Tongue (tissue), 2 donors: ENCODE data around the gene PTPRA. TPM values are rescaled to one million over a fixed set of nuclear protein-coding genes. Genes with fewer than 3 reads are reported as not detected.
A peak's percentile ranks its signal among the peaks of the same experiment; 100 is the strongest.
"Not testable (repeated sequence)": the region's sequence is repeated elsewhere in the genome, so short reads cannot be mapped to it uniquely, and the experiment has no call there.

Source experiments
- DNase-seq: peaks from one replicate; pipeline ENCODE4 v3.0.0-alpha.2; 2015
- total RNA-seq: library from RNA; depleted of rRNA; stranded (reverse); fragments of >200 nt; gene quantifications from one replicate; pipeline ENCODE4 v1.2.3, GENCODE V29; 2014

Gene PTPRA
- total RNA-seq, 1 donor from 2014 or later: 88.3 TPM

DNA sequence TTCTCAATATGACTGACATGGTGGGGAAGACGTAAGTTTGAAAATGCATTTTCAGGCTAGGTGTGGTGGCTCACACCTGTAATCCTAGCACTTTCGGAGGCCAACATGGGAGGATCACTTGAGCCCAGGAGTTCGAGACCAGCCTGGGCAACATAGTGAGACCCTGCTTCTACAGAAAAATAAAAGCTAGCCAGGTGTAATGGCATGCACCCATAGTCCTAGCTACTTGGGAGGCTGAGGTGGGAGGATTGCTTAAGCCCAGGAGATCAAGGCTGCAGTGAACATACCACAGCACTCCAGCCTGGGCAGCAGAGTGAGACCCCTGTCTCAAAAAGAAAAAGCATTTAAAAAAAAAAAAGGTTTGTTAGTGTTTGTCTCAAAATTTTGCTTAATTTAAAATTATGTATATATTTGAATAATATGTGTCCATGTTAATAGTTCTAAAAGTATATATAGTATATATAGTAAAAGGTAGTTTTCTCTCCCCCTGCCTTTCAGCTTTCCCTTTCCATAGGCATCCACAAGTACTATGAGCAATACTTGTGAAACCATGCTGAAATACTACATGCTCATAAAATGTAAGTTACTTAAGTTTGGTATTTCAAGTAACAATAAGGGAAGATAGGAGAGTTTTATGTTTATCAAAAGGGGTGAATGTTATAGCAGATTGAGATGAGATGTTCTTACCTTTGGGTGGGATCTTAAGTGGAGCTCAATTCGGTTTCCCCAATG lies 15.1 kb downstream of the PTPRA start:
- no peak for DNase-seq

DNA sequence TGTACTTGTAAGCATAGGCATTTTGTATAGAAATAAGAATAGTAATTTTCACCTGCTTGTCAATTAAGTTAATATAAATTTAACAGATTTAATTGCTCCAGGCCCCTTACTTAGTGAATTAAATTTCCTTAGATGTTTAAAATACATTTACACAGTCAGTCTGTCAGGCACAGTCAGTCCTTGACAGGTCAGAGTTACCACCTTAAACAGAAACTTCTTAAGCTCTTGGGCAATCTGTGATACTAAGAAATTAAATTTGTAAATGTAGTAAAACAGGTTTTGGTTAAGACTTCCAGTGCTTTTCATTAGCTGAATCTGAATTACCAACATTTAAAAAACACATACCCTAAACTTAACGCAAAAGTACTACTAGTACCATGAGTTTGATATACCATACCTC lies 15.9 kb downstream of the PTPRA start:
- DNase-seq: no peak

DNA sequence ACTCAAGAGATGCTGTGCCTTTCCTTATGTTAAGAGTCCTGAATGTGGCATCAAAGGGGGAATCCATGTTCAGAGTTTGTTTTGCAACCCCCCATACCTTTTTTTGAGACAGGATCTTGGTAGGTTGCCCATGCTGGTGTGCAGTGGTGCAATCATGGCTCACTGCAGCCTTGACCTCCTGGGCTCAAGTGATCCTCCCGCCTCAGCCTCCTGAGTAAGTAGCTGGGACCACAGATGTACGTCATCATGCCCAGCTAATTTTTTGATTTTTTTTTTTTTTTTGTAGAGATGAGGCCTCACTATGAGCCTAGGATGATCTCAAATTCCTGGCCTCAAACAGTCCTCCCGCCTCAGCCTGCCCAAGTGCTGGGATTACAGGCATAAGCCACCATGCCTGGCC lies 16.5 kb downstream of the PTPRA start:
- DNase-seq: no peak

DNA sequence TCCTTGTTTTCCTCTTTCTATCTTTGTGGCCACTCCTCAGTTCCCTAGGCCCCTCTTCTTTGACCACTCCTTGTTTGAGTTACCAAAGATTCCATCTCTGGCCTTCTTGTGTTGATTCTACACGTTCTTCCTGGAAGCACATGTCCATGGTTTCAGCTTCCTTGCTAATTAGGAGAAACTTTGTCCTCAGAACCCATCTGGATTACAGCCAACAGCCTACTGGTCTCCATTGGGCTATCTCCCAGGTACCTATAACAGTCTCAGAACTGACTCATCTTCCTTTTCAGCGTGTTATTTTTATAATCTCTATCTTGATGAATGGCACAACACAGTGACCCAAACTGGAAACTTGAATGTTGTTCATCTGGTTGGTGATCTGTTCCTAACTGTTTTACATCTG lies 17.5 kb downstream of the PTPRA start:
- DNase-seq: no peak

DNA sequence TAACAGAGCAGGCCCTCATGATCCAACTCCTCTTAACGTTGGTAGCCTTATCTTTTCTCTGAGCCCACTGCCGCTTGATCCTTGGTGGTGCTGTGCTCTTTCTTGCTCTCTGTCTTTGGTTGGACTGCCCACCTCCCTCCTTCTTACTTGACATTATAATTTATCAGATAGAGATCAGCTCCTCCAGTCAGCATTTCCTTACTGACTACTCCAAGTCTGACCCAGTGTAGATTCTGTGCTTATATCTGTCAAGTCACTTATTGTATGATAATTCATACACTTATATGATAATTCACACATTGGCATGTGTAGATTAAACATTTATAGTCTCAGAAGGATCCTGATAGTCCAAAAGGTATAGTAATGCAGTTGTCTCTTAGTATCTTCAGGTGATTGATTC lies 18.1 kb downstream of the PTPRA start:
- DNase-seq: no peak

DNA sequence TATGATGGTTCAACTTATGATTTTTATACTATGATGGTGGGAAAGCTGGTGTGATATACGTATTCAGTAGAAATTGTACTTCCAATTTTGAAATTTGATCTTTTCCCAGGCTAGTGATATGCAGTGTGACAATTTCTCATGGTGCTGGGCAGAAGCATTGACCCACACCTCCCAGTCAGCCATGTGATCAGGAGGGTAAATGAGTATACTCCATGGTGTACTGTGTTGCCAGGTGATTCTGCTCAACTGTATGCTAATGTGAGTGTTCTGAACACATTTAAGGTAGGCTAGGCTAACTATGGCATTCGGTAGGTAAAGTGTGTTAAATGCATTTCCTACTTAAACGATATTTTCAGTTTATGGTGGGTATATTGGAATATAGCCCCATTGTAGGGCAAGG lies 19.1 kb downstream of the PTPRA start:
- no peak for DNase-seq

DNA sequence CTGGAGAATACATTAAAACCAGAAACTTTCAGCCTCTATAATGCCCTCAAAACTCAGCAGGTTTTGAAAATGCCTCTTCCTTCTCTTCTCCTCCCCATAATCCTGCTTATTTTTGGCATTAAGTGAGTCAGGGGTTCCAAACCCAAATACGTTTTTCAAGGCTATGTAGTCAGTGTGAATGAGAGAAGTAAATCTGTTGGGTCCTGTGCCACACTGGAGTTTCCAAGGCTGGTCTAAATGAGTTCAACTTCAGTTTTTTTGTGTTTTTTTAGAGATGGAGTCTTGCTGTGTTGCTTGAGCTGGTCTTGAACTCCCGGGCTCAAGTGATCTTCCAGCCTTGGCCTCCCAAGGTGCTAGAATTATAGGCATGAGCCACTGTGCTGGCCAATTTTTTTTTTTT lies 20.9 kb downstream of the PTPRA start:
- DNase-seq: no peak

DNA sequence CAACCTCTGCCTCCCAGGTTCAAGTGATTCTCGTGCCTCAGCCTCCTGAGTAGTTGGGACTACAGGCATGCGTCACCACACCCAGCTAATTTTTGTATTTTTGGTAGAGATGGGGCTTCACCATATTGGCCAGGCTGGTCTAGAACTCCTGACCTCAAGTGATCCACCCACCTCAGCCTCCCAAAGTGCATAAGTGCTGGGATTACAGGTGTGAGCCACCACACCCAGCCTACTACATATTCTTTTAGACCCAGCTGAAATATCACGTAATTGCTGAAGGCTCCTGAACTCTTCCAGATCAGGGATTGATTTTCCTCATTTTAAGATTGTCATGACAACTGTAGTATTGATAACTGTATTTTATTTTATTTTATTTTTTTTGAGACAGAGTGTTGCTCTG lies 21.9 kb downstream of the PTPRA start:
- DNase-seq: not testable (repeated sequence)

DNA sequence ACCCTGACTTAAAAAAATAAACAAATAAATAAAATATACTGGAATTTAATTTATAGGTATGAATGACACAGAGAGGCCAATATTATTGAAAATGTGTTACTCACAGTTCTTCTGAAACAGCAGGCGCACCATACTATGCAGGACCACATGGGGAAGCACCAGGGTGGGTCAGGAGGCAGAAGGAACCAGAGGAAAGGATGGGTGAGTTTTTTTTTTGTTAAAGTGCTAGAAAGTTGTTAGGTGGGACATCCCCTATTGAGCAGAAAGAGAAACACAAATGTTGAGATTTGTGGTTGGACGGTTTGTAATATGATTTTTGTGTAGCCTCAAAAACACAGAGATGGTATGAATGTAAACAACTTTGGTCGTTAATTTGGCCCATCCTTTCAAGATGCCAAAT lies 26.0 kb downstream of the PTPRA start:
- DNase-seq: no peak

DNA sequence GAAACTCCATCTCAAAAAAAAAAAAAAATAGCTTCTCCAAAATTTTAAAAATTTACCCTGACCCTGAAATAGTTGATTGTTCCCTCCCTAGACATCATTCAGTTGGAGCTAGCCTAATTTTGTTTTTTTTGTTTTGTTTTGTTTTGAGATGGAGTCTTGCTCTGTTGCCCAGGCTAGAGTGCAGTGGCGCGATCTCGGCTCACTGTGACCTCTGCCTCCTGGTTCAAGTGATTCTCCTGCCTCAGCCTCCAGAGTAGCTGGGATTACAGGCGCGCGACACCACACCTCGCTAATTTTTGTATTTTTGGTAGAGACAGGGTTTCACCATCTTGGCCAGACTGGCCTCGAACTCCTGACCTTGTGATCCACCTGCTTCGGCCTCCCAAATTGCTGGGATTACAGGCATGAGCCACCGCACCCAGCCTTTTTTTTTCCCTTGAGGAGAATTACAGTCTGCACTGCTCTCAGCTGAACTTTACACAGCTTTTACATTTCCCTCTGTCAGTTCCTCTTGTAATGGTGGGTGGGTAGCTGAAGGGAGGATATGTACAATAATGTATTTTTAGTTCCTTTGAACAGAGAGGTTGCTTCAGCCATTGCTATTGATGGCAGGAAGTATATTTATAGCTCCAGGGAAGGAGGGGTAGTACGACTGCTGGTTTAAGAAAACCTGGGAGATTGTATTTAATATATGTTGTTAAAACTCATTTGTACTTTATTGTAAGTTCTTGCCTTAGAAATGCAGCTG lies 27.7 kb downstream of the PTPRA start:
- DNase-seq: no peak

DNA sequence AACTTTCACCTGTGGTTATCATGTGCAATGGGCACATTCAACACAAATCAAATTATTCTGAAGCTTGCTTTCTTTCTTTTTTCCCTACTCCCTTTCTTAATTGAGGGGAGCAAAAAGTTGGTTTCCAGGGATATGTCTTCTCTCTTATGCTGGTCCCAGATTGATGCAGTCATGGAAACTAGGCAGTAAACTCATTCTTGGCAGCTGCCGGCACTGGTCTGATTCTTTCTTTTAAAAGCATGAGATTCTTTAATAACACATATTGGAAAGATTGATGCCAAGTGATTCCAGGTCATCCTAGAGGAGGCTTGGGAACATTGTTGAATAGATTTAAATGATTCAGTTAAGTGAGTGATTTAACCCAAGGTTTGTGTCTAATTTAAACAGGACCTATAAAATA lies 29.0 kb downstream of the PTPRA start:
- peak; percentile 19 for DNase-seq

DNA sequence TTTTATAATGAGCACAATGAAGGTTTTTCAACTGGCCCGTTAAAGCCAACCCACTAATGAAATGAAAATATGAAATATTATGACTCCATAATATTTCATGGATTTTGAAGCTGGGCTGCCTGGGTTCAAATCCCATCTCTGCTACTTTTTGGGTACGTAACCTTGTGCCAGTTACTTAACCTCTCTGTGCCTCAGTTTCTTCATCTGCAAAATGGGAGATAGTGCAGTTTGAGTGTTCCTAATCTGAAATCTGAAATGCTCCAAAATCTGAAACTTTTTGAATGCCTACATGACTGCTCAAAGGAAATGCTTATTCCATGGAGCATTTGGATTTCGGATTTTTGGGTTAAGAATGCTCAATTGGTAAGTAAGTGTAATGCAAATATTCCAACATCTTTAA lies 29.5 kb downstream of the PTPRA start:
- no peak for DNase-seq

DNA sequence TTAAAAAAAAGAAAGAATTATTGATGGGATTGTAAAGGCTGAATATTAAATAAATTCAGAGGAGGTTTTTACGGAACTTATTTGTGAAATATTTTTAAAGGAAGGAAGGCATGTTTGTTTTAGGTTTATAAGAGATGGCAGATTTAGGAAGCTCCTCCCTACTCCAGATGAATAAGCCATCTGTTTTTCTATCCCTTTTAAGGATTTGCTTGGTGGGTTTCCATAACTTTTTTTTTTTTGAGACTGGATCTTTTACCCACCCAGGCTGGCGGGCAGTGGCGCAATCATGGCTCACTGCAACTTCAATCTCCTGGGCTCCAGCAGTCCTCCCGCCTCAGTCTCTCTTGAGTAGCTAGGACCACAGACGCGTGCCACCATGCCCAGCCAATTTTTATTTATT lies 30.4 kb downstream of the PTPRA start:
- no peak for DNase-seq

DNA sequence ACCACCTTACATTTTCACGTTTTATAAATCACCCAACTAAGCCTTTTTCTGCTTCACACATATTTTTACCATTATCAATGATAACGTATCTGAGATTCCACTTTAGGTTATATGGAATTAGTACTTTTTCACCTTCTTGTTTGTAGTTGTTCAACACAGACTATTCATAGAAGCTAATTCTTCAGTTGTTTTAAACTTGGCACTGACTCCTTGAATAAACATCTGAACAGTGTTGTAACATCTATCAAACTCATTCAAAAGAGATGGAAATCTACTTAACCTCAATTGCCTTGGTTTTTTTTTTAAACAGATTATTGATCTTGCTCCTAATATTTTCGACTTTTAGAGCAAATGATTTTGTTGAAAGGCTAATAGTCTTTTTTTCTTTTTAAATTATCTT lies 34.2 kb downstream of the PTPRA start:
- DNase-seq: no peak

DNA sequence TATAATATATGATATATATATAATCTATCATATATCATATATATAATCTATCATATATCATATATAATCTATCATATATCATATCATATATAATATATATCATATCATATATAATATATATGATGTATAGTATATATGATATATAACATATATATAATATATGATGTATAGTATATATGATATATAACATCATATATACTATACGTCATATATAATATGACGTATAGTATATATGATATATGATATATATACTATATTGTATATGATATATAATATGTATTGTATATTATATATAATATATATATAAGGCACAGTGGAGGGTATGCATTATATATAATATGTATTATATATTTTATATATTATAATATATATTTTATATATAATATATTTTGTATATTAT lies 36.7 kb downstream of the PTPRA start:
- DNase-seq: no peak

DNA sequence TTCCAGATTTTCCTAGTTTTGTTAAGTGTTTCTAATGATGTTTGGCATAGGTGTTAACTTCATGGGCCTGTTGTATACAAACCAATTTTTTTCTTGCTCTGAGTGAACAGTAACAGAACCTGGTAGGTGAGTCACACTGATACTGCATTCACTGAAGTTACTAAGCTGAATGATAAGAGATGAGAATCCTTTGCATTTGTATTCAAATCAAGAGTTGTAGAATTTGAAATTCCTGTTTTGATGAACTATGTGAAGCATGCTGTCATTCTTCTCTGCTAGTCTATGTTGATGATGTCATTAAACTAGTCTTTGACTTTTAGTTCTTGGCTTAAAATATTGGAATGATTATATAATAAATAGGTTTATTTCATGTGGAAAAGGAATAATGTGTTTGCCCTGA lies 37.9 kb downstream of the PTPRA start:
- DNase-seq: no peak

DNA sequence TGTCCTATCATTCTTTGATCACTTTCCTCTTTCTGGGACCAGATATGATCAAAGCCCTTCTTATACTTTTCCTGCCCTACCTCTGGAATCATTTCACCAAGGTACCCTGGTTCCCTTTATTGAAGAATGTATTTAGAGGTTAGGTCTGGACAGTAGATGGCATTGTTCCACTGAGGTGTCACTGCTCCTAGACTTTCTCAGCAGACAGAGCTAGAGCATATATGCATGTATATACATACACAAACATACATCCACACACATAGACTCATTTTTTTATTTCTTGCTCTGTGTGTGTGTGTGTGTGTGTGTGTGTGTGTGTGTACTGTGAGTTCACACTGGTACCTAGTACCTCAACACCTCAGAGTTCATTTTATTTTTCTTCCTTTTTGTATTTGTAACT lies 40.9 kb downstream of the PTPRA start:
- no peak for DNase-seq

DNA sequence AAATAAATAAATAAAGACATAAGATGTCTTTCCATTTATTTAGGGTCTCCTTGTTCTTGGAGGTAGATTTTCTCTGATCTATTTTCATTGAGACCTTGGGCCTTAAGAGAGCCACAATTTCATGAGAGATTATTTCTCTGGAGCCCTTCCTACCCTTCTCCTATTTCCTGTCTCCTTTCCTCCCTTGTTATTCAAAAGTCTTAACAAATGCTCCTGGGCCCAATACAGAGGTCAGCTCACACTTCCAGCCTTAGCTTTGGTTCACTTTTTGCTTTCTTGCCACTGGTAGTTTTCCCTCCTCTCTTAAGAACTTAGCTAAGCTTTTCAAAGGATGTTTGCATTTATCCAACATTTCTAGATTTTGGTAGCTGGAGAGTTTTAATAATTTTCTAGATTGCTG lies 44.0 kb downstream of the PTPRA start:
- DNase-seq: no peak

DNA sequence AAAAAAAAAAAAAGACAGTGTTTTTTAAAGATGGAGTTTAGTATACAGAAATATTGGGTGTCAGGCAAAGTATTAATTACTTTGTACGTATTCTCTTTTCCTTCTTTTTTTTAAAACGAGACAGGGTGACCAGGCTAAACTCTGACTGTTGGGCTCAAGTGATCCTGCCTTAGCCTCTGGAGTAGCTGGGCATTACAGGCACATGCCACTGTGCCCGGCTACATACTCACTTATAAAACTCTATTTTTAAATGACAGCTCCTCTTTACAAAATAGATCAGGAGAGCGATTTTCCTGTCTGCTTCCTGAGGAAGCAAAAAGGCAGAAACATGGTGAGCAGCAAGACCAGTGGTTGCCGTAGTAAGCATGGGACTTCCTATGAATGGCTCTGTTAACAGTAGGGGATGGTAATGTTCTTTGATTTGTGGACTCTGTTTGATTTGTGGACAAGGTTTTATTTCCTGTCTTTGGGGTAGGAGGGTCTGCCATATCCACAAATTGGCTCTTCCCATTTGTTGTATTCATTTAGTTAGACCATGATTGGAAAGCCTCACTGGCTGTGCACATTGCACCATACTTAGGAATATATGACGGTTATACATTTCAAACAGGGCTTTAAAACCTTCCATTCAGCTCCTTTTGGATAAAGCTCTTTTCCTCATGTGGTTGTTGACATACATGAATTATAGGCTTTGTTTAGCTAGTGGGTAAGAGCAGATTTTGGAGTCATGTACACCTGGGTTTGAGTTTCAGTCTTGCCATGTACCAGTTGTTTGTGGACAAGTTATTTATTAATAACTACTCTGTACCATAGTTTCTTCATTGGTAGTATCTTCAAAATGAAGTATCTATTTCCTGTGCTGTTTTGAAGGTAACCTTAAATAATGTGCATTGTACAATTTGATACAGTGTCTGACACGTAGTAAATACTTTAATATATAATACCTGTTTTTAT lies 45.1 kb downstream of the PTPRA start:
- DNase-seq: no peak

DNA sequence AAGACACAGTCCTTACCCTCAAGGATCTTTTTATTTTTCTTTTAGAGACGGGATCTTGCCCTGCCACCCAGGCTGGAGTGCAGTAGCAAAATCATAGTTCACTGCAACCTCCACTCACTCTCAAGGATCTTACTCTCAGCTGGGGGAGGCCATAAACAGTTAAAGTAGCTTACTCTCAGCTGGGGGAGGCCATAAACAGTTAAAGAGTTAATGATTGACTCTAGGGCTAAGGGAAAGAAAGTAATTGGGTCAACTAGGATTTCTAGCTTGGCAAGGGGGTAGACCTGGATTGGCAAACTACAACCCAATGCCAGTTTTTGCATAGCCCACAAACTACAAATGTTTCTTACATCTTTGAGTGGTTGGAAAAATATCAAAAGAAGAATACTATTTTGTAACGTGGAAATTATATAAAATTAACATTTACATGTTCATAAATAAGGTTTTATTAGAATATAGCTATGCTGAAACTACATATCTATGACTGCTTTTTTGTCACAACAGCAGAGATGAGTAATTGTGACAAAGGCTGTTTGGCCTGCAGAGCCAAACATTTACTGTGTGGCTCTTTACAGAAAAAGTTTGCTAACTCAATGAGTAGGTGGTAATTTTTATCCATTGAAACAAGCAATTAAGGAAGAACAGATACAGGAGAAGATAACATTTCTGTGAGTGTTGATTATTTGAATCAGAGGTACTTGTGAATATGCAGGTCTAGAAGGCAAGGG lies 46.4 kb downstream of the PTPRA start:
- no peak for DNase-seq

DNA sequence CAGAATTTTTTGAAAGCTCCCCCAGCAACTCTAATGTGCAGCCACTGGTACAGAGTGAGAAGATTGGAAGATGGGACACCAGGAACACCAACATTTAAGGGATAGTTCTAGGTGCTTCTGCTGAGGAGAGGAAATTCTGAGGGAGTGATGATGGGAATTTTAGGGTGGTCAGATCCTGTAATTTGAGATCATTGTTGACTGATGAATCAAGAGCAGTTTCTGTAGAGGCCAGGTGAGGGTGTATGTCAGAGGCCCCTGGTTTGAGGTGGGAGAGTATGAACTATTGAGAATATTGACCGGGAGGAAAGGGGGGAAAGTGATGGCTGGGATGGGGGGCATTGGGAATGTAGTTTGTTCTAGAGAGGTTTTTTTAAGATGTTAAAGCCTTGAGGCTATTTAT lies 47.2 kb downstream of the PTPRA start:
- no peak for DNase-seq

DNA sequence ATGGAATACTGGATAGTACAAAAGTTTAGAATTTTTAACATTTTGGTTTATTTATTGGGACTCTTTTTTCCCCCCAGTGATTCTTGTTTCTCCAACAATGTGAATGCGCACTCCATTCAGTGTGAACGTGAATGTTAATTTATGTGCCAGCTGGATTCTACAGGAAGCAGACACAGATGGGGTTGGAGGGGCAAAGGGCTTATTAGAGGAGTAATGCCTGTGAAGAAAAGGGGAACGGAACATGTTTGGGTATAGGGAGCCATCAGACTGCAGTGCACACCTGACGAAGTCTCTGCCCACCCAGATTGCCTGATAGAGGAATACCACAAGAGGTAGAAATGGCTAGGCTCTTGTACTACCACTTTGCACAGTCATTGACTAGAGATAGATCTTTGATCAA lies 48.2 kb downstream of the PTPRA start:
- DNase-seq: no peak
